PFSK-1 (cell line): ENCODE results near the gene UBTD2.

Source experiments
- FOXP2 ChIP-seq: optimal IDR thresholded peaks from 2 replicates; pipeline ENCODE3; 2011; ENCODE audit warnings: borderline replicate concordance, control low read depth, inconsistent platforms; ENCODE audit not compliant: insufficient read depth; ENCODE audit errors: extremely low read length, extremely low read depth
- POLR2AphosphoS5 ChIP-seq: IDR thresholded peaks from 2 replicates; pipeline ENCODE4 v1.6.1; 2012; ENCODE audit warnings: low read depth, mild to moderate bottlenecking, control low read depth, low read length, moderate library complexity
- SIN3A ChIP-seq: IDR thresholded peaks from 2 replicates; pipeline ENCODE4 v1.6.1; 2012; ENCODE audit warnings: mild to moderate bottlenecking, low read length, moderate library complexity, borderline replicate concordance; ENCODE audit not compliant: insufficient read depth
- TF ChIP-seq, protein P1 (sequence below), 2 experiments: IDR thresholded peaks; 2 replicates each; pipeline versions ENCODE4 v1.6.1 to v1.8.0; 2011 to 2012; ENCODE audit warnings: low read depth in 2 of 2, low read length in 2 of 2, control low read depth in 1 of 2, inconsistent platforms in 1 of 2, mild to moderate bottlenecking in 1 of 2, moderate library complexity in 1 of 2; ENCODE audit not compliant: insufficient read depth in 1 of 2

- TF ChIP-seq FOXP2 (no peak), SIN3A (no peak), POLR2AphosphoS5 (no peak)
- TF ChIP-seq, protein P1, sequence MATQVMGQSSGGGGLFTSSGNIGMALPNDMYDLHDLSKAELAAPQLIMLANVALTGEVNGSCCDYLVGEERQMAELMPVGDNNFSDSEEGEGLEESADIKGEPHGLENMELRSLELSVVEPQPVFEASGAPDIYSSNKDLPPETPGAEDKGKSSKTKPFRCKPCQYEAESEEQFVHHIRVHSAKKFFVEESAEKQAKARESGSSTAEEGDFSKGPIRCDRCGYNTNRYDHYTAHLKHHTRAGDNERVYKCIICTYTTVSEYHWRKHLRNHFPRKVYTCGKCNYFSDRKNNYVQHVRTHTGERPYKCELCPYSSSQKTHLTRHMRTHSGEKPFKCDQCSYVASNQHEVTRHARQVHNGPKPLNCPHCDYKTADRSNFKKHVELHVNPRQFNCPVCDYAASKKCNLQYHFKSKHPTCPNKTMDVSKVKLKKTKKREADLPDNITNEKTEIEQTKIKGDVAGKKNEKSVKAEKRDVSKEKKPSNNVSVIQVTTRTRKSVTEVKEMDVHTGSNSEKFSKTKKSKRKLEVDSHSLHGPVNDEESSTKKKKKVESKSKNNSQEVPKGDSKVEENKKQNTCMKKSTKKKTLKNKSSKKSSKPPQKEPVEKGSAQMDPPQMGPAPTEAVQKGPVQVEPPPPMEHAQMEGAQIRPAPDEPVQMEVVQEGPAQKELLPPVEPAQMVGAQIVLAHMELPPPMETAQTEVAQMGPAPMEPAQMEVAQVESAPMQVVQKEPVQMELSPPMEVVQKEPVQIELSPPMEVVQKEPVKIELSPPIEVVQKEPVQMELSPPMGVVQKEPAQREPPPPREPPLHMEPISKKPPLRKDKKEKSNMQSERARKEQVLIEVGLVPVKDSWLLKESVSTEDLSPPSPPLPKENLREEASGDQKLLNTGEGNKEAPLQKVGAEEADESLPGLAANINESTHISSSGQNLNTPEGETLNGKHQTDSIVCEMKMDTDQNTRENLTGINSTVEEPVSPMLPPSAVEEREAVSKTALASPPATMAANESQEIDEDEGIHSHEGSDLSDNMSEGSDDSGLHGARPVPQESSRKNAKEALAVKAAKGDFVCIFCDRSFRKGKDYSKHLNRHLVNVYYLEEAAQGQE (IDR thresholded peaks at IDR 0.05; ENCODE audit: insufficient read depth in 1 of 2, low read depth in 2 of 2, low read length in 2 of 2): no peak
Observed at GRCh38 chr5:172245703-172246125, 37.9 kb downstream of the UBTD2 start.
